Mammary epithelial cell (primary cell): ENCODE measurements around the gene PTPRC.

Experiments used
- EZH2 ChIP-seq: IDR thresholded peaks from 2 replicates; pipeline ENCODE4 v1.6.1; 2012; ENCODE audit warnings: low read length, inconsistent platforms, borderline replicate concordance
- TF ChIP-seq, protein P1 (sequence below), 2 donors: IDR thresholded peaks in 1 of 2; conservative IDR thresholded peaks in 1 of 2; 2 replicates each; pipeline ENCODE4 v1.5.1; 2011 to 2012; ENCODE audit warnings: inconsistent platforms in 2 of 2, low read length in 2 of 2, mild to moderate bottlenecking in 2 of 2, control low read depth in 1 of 2, low read depth in 1 of 2; ENCODE audit not compliant: insufficient read depth in 1 of 2; ENCODE audit errors: extremely low read depth in 1 of 2

- TF ChIP-seq, protein P1, sequence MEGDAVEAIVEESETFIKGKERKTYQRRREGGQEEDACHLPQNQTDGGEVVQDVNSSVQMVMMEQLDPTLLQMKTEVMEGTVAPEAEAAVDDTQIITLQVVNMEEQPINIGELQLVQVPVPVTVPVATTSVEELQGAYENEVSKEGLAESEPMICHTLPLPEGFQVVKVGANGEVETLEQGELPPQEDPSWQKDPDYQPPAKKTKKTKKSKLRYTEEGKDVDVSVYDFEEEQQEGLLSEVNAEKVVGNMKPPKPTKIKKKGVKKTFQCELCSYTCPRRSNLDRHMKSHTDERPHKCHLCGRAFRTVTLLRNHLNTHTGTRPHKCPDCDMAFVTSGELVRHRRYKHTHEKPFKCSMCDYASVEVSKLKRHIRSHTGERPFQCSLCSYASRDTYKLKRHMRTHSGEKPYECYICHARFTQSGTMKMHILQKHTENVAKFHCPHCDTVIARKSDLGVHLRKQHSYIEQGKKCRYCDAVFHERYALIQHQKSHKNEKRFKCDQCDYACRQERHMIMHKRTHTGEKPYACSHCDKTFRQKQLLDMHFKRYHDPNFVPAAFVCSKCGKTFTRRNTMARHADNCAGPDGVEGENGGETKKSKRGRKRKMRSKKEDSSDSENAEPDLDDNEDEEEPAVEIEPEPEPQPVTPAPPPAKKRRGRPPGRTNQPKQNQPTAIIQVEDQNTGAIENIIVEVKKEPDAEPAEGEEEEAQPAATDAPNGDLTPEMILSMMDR (conservative IDR thresholded peaks at IDR 0.05 in 1 of 2, IDR thresholded peaks at IDR 0.05 in 1 of 2; ENCODE audit: extremely low read depth in 1 of 2, insufficient read depth in 1 of 2, low read depth in 1 of 2, low read length in 2 of 2) = no peak
- TF ChIP-seq EZH2 = no peak
Observed at GRCh38 chr1:198716051-198716450, 77.2 kb downstream of the PTPRC start.
